GM10248 (cell line): ENCODE results near the gene MAPK8IP3.
A peak's percentile ranks its signal among the peaks of the same experiment; 100 is the strongest.

Source experiments
- CTCF ChIA-PET: fragments of 300-600 bp; sonication (Branson Sonifier 250); formaldehyde crosslinking; extraction: SDS; loops from one replicate; lab custom pipeline; 2021; ENCODE audit warnings: antibody characterized with exemption; lab: Yijun Ruan, JAX
- POLR2A ChIA-PET: fragments of 350-650 bp; sonication (Branson Sonifier 250); formaldehyde crosslinking; extraction: SDS; loops from one replicate; lab custom pipeline; 2020; ENCODE audit warnings: antibody characterized with exemption; lab: Yijun Ruan, JAX
- DNase-seq: peaks from one replicate; pipeline ENCODE4 v3.0.0; 2012; ENCODE audit errors: extremely low spot score
- CTCF ChIP-seq: IDR thresholded peaks from 2 replicates; pipeline ENCODE4 v1.5.1; 2012; ENCODE audit warnings: mild to moderate bottlenecking, low read depth; ENCODE audit errors: extremely low read depth, missing control alignments, control extremely low read depth

Gene MAPK8IP3

GRCh38 chr16:1677339-1677738, 28.7 kb upstream of the MAPK8IP3 start:
- CTCF ChIA-PET: interaction anchor here (0.6 to 3.7 kb wide), 8 partner anchors 9 to 47 kb away, joined by 3 to 27 read pairs (median 6); partner anchors contain the start of gene MAPK8IP3
- POLR2A ChIA-PET: interaction anchor here (0.8 to 1.5 kb wide), 2 partner anchors 18 to 25 kb away, joined by 3 read pairs; no protein-coding TSS in a partner anchor
- TF ChIP-seq CTCF: no peak
- no peak for DNase-seq

GRCh38 chr16:1677942-1678499, 28.0 kb upstream of the MAPK8IP3 start, which contains the start of gene JPT2:
Gene JPT2, plus strand, starts transcription at chr16:1678279. Its CDS starts 34 bp downstream, at chr16:1678313.
- ChIA-PET CTCF (interaction anchor here (0.6 to 3.7 kb wide), 9 partner anchors 10 to 46 kb away, joined by 3 to 27 read pairs (median 5); partner anchors contain the start of gene MAPK8IP3), POLR2A (interaction anchor here (0.8 to 1.5 kb wide), 2 partner anchors 19 to 25 kb away, joined by 3 read pairs; no protein-coding TSS in a partner anchor)
- TF ChIP-seq CTCF: no peak
- peak; percentile 100 for DNase-seq

- CTCF ChIA-PET: interaction anchor here (1.2 to 3.7 kb wide), 7 partner anchors 11 to 46 kb away, joined by 4 to 27 read pairs (median 7); partner anchors contain the start of gene MAPK8IP3
- DNase-seq: no peak
- POLR2A ChIA-PET: interaction anchor here (0.6 to 1.5 kb wide), 2 partner anchors 19 to 27 kb away, joined by 3 read pairs; partner anchors contain the start of gene MAPK8IP3
- TF ChIP-seq CTCF: no peak
Observed at GRCh38 chr16:1678500-1679098, 27.4 kb upstream of the MAPK8IP3 start.

- ChIA-PET POLR2A (no interaction called here), CTCF (interaction anchor here (3.7 to 6.2 kb wide), 2 partner anchors 21 to 26 kb away, joined by 12 to 36 read pairs; partner anchors contain the start of gene MAPK8IP3)
- DNase-seq: no peak
- TF ChIP-seq CTCF: no peak
Observed at GRCh38 chr16:1680361-1680760, 25.6 kb upstream of the MAPK8IP3 start.

- TF ChIP-seq CTCF: no peak
- ChIA-PET CTCF (interaction anchor here (6.2 kb wide), 1 partner anchor 26 kb away, joined by 36 read pairs; the partner anchor contains the start of gene MAPK8IP3), POLR2A (no interaction called here)
- no peak for DNase-seq
Observed at GRCh38 chr16:1681032-1681431, 25.0 kb upstream of the MAPK8IP3 start.
